ENCODE results near the gene MMP1.

The MMP1 gene

DNA sequence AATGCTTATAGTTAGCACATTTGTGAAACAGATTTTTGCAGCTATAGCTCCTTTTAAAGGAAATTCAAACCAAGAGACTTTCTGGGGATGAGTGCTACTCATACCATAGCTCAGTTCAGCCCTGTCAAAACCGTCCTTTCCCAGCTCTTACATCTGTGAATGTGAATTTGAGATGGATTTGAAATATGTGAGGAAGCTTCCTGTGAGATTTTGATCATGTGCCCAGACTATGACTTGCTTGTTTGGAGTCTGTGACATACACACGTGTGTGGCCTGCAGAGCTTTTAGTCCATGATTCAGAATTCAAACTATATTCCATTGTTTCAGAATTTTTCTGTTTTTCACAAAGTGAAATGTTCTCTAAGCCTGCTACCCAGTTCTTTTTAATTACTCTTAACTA, 4.4 kb upstream of the MMP1 start:
- DNase-seq = no peak

DNA sequence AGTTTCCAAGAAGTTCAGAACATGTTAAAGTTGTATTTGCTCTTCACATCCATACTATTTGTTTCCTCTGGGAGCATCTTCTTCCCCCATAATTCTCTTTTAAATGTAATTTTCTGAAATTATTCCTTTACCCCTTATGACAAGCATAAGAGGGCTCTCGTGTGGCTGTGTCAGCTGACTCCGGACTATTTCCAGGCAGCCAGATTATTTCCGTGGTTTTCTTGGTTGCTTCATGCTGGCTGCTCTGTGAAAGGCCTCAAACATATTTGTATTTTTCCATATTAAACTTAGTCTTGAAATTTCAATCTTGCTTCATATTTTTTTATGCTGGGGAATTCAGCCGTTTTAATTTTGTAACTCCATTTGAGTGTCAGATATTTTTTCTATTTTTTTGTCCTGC, 2.8 kb upstream of the MMP1 start:
- no peak for DNase-seq

DNA sequence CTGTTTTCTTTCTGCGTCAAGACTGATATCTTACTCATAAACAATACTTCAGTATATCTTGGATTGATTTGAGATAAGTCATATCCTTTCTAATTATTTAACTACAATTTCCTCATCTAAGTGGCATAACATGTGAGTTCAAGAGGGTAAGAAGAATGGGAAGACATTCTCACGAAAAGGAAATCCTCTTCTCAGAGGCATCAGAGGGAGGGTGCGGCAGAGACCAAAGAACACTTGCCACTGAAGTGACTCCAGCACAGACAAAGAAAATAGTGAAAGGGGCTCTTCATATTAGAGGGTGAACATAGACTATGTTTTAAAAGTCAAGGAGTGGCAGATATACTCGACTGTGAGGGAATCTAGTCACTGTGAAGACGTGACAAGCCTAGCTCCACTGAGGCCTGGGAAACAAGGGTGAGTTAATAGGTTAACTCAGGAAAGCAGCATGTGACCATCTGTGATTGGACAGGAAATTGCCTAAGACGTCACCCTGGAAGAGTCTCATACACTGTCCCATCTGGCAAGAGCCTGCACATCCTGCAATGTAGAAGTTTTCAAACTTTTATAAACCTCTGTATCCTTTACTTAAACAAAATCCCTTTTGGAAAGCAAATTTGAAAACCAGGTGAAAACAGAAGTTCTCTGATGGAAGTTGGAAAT, 1.9 kb upstream of the MMP1 start:
- no peak for DNase-seq

DNA sequence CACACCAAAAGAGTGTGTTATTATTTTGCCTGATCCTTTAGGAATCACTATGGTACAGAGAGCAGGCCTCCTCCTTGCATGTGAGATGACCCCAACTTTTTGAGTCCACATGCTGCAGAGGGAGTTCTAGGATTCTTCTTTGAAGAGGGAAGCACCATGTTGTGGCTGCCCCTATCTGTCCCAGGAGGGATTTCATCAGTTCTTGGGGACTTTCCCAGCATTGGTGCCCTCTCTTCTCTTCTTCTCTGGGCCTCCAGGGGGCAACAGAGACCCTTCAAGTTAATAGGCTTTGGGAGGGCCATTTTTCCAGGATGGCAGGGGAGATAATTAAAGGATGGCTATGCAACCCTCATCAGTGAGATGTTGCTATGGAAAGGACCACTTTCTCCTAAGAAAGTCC, 3.6 kb downstream of the MMP1 start:
- no peak for DNase-seq

DNA sequence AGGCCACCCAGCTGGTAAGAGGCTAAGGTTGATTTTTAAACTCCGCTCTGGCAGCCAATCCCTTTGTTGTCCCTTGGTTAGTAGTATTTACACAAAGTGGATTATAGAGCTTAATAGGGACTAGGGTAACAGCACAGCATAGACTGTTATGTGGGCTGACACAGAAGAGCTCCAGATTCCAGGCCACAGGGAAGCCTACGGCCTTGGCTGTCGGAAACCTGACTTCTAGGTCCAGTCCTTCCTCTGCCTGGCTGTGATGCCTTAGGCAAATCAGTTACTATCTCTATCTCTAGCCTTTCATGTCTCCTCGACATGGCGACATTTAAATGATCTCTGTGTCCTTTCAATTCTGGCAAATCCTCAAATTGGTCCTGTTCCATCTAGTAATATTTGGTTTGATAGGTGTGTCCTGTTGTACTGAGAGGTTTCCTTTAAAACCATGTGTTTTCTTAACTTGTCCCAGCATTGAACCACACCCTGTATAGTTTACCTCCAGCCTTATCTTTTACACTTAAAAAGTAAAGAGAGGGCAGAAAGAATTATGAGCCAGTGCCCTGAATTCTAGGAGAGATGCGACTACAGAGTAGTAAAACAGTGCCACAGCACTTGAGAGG, 4.2 kb downstream of the MMP1 start:
- no peak for DNase-seq

DNA sequence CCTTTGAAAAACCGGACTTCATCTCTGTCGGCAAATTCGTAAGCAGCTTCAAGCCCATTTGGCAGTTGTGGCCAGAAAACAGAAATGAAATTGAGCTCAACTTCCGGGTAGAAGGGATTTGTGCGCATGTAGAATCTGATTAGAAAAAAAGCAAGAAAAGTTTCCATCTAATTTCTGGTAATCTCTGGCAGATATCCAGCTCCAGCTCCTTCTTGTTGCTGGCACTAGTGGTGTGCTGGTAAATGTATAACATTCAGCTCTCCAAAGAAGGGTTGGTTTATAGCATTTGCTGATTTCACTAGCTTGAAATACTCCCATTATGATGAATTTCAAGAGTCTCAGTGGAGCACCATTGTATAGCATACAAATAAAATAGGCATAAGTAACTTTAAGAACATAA, 5.4 kb downstream of the MMP1 start:
- no peak for DNase-seq

DNA sequence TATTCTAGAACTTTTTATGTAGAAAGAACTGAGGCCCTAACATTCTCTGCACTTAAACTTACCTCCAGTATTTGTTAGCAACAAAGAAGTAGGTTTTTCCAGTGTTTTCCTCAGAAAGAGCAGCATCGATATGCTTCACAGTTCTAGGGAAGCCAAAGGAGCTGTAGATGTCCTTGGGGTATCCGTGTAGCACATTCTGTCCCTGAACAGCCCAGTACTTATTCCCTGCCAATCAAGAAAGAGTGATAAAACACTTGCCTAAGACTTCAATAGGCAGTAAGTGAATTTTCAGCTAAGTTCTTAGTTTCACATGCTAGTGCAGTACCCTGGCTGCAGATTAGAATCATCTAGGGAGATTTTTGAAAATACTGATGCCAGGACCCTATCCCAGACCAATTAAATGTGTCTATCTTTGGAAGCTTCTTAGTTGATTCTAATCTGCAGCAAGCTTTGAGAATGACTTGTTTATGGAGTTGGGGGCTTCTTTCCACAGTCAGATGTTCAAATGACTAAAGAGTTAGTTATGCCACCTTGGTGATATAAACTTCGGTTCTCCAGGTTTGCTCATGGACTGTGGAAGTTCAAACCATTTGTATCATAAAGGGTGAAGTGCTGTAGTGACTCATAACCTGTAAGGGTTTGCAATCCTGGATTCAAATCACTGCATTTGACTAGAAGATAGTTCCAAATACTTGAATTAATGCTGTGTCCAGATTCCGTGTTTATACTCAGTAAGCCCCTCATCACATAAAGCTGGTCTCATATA, 6.5 kb downstream of the MMP1 start:
- DNase-seq = no peak

DNA sequence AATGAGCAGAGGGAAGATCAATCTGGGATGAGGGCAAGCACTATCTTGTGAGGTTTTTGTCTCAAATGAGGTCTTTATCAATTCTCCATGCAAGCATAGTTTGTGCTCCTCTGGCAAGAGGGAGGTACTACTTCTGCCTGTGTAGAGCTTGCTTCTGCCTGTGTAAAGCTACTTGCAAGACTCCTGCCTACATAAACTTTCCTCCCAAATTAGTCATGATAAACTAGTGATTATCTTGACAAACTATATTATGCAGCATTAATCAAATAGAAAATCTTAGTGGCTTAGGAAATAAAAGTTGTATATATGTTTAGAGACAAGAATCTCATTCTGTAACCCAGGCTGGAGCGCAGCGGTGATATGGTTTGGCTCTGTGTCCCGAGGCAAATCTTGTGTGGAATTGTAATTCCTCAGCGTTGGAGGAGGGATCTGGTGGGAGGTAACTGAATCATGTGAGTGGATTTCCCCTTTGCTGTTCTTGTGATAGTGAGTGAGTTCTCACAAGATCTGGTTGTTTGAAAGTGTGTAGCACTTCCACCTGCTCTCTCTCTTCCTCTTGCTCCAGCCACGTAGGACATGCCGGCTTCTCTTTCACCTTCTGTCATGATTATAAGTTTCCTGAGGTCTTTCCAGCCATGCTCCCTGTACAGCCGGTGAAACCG, 9.5 kb downstream of the MMP1 start:
- no peak for DNase-seq

DNA sequence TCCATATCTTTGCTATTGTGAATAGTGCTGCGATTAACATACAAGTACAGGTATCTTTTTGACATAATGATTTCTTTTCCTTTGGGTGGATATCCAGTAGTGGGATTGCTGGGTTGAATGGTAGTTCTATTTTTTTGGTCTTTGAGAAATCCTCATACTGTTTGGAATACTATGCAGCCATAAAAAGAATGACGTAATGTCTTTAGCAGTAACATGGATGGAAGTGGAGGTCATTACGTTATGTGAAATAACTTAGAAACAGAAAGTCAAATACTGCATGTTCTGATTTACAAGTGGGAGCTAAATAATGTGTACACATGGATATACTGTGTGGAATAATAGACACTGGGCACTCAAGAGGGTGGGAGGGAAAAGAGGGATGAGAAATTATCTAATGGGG, 13.6 kb downstream of the MMP1 start:
- no peak for DNase-seq

DNA sequence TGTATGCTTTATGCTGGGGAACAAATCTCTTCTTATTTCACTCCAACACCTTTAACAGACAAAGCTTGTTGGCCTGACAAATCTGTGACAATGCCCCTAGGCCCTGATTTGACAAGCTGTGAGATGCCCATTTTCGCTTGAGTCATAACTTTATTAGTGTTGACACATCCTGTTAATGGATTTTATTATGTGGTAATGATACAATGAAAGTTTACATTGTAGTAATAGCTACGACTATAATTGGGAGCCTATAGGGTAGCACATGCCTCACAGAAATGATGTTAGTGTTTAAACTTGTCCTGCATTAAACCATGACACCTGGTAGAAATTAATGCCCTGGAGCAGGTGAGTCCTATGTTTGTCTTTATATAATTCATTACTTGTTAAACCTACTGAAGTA, 14.2 kb downstream of the MMP1 start:
- no peak for DNase-seq

DNA sequence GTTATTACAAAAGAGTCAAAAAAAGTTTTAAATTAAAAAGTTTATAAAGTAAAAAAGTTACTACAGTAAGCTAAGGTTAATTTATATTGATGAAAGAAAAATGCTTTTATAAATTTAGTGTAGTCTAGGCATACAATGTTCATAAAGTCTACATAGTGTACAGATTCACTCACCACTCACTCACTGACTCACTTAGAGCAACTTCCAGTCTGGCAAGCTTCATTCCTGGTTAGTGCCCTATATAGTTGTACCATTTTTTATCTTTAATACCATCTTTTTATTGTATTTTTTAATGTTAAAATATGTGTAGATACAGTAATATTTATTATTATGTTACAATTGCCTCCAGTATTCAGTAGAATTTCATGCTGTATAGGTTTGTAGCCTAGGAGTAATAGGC, 14.9 kb downstream of the MMP1 start:
- DNase-seq = no peak

DNA sequence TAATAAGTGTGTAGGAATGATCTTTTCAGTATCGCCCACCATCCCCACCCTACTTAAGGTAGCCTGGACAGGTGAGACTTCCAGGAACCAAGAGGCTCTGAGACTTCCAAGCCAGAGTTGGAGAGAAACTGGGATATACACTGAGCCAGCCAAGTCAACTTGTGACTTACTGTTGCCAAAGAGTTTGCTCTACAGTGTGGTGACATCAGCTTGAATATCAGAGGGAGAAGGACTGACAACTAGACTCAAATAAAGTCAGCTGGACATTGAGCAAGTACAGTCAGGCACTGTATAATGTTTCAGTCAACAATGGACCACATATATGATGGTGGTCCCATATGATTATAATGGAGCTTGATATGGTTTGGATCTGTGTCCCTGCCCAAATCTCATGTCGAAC, 16.3 kb downstream of the MMP1 start:
- no peak for DNase-seq

DNA sequence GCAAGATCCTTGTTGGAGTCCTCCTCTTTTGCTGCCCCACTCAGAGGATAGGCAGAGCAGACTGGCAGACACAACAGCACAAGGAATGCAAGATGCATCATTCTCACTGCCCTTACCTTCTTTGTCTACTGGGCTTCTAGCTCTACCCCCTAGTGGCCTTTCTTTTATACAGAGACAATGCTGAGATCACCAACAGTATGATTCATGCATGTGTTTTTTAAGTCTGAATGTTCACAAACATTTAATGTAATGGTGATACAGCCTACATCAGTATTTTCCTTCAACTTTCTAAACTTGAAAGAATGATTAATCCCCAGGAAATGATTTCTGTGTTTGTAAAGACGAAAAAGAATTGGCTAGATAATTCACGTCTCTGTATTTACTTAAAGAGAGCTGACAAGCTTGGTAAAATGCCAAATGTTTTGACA, 17.5 kb downstream of the MMP1 start, which contains the start of gene MMP10:
TSS of gene MMP10 (minus strand) at position 138 of the 428 bp plus-strand sequence. CDS start at position 101, 37 bp downstream.
- DNase-seq = no peak

DNA sequence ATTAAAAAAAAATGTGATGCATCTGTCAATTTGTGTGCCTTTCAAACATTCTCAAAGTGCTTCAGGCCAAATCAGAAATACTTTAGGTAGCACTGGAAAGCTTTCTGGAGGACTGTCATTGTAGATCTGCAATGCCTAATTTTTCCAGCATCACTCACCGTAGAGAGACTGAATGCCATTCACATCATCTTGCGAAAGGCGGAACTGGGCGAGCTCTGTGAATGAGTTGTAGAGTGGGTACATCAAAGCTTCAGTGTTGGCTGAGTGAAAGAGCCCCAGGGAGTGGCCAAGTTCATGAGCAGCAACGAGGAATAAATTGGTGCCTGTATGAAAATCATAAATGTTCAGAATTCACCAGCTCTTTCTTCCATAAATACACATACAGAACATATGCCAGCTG, 21.5 kb downstream of the MMP1 start:
- no peak for DNase-seq

DNA sequence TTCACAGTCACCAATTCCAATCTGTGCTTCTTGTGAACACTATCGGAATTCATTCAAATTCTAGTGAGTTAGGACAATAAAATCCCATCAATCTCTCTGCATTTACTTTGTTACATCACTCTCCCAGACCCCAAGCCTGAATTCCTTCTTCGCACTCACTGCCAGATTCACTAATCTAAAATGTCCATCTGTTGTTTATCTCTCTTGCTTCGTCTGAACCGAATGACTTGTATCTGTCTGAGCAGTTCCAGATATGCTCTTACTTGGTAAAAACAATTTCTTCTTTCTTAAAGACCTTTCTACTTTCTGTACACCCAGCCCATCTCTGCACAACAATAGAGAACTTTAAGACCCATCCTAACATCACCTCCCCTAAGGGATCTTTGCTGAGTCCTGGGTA, 24.6 kb downstream of the MMP1 start:
- DNase-seq = no peak

DNA sequence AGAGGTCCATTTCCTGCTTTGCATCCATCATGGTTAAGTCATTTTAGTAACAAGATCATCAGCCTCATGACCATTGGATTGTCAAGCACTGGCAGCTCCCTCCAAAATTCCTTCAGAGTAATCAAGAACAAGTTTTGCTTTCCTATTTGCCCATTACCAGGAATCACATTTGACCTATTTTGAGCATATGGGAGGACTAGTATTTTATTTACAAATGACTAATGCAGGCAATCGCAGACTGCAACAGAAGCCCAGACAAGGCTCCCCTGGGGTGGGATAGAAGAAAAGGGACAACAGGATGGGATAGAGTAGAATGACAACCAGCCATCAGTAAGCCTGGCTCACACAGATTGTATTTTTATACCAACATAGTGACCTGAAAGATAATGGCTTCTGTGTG, 26.6 kb downstream of the MMP1 start:
- DNase-seq = no peak

DNA sequence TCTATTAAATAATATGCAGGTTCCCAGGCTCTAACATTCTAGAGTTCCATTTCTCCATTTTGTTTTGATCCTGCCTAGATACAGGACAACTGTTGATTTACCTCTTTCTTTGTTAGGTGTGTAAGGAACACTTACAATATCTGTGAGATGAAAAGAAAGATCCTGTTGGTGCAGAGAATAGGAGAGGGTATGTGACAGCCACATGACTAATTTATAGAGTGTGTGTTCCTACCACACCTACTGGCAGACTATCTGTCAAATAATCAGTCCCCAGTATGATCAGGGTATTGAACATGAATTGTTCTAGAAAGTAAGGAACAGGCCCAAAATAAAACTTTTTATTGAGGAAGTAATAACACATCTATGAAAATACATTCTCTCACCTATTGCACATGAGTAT, 27.8 kb downstream of the MMP1 start:
- DNase-seq = no peak

DNA sequence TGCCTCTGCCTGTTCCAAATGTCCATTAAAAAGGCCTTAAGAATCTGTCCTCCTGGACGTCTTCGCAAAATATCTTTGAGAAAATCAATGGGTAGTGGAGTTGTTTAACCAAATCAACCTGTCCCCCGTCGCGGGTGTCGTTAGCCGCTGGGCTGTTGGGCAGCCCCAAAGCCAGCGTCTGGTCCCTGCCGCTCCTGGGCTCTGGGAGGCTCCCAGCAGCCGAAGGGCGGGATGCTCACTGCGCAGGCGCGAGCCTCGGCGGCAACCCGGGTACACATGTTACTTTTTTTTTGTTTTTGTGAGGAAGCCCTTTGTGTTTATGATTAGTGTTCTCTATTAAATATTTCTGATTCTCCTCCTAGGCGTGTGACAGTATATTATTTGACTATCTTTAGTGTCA, 30.2 kb downstream of the MMP1 start:
- DNase-seq = no peak

DNA sequence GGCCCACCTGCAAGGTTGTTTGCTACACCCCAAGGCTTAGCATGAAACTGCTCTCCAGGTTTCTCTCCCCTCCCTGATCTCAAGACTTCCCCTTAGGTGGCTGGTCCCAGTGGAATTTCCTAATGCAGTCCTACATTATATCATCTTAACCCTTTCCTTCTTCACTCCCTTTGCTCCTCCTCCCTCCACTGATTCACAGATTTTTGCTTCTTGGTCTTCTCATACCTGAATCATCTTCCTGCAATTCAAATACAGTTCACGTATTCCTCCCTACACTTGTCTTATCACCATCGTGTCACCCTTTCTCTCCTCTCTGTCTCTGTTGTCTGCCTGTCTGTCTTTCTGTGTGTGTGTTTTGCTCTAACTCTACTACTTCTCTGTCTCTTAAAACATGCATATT, 34.5 kb downstream of the MMP1 start:
- DNase-seq = no peak

DNA sequence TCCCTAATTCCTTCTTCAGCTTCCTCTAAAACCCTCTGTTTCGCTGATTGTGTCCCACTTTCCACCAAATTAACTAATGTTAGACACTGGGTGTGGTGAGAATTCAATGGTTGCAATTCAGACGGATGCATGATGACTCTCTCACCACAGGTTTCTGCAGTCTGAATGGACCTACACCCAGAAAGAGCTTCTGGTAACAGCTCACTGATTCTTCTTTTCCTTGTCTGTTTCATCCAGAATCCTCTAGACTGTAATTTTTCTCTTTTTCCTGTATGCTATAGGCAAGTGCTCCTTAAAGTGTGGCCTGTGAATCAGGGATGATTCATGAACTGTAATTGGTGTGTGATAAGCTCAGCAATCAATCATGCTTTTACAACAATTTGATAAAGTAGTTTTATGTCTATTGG, 35.6 kb downstream of the MMP1 start:
- no peak for DNase-seq

DNA sequence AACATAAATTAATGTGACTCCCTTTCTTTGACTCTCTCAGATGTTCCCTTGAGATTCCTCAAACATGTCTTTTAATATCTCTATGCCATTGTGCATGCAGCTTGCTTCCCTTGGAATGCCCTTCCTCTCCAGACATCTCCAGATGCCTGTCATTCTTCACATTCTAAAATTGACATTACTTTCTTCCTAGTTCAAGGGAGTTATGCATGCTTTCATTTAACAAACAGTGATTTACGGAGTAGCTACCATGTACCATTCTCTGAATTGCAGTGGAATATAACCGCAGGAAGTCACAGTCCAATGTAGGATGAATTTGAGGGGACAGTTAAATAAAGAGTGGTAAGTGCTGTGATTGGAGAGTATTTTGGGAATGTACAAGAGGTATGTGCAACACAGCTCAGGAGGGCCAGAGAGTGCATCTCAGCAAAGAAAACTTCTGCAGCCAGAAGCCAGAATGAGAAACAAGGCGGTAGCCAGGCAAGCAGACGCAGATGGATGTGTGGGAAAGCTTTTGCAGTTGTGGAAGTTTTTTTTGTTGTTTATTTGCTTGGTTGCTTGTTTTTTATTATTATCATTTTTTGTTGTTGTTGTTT, 36.2 kb downstream of the MMP1 start:
- DNase-seq = no peak

DNA sequence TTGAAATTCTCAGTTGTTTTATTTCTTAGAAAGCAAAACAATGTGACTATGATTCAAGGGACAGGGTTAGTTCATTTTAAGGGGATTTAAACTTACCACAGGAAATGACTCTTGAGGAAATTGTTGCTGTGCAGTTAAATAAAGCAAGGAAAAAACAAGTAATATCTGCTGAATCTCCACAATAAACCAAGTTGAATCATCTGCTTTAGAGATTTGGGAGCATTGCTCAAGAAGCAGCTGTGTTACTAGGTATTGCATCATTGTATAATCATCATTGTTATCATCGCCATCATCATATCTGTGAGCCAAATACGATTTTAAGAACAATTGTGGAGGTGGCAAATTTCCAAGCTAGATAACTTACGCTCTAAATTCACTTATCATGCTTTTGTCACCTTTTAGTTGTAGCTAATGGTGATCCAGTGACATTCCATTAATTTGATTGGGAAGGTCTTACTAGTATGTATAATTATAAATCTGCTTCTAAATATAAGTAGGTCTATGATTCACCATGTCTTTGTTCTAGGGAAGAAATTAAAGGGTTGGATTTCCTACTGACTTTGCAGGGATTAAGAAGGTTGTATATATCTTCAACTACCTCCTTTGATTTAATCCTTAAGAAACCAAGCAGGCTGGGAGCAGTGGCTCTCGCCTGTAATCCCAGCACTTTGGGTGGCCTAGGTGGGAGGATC, 37.5 kb downstream of the MMP1 start:
- no peak for DNase-seq
